ENCODE data around the gene SHTN1.

- no peak for TF ChIP-seq CTCF (IDR thresholded peaks at IDR 0.05; ENCODE audit: low read depth, low read length, poor library complexity, severe bottlenecking)
- TF ChIP-seq EZH2phosphoT487 (IDR thresholded peaks at IDR 0.05; ENCODE audit: borderline replicate concordance, low read length) = no peak
These were observed 151.7 kb downstream of the SHTN1 start for GRCh38 chr10:116853287-116853686.

All from DOHH2 (cell line).